Mesodermal cell (in vitro differentiated cells): Measurements from ENCODE around the gene ARHGAP32.

Experiments used
- H3K27ac ChIP-seq: 2 replicates; pipeline ENCODE4 v1.7.0; 2013; ENCODE audit warnings: mild to moderate bottlenecking, low read depth, low read length, moderate library complexity; ENCODE audit not compliant: severe bottlenecking
- H3K36me3 ChIP-seq: 2 replicates; pipeline ENCODE4 v1.7.1; 2013; ENCODE audit warnings: mild to moderate bottlenecking, low read length, moderate library complexity; ENCODE audit not compliant: control insufficient read depth, insufficient read depth
- H3K4me1 ChIP-seq: one replicate; pipeline ENCODE4 v1.7.1; 2013; ENCODE audit warnings: mild to moderate bottlenecking, low read length; ENCODE audit not compliant: insufficient read depth, control insufficient read depth, poor library complexity, severe bottlenecking
- H3K4me3 ChIP-seq: 2 replicates; pipeline ENCODE4 v1.7.0; 2013; ENCODE audit warnings: low read length, control low read depth, mild to moderate bottlenecking; ENCODE audit not compliant: insufficient read depth, poor library complexity, severe bottlenecking; ENCODE audit errors: extremely low read depth
- H3K9me3 ChIP-seq: 2 replicates; pipeline ENCODE4 v1.7.1; 2013; ENCODE audit warnings: mild to moderate bottlenecking, low read length, moderate library complexity; ENCODE audit not compliant: control insufficient read depth
- WGBS, 2 experiments: methylation state at CpG; one replicate each; pipeline ENCODE4 v1.1.5; 2013; ENCODE audit warnings: missing lambda C conversion rate in 2 of 2; ENCODE audit not compliant: insufficient coverage in 2 of 2; 5-methylcytosine and 5-hydroxymethylcytosine counted together

ARHGAP32 gene

GRCh38 chr11:129115652-129116586 is 76.2 kb downstream of the ARHGAP32 start:
- H3K36me3 ChIP-seq, result no peaks in the 10 kb centered on the region
- WGBS, 2 experiments, result 80% methylated on average over 1 of the region's 2 CpGs; no CpG with 5 or more reads in 1 of the 2 experiments
- H3K27ac ChIP-seq, result peak overlapping the region; percentile 93
- H3K4me1 ChIP-seq, result peaks cover 23% of the 10 kb centered on the region
- H3K4me3 ChIP-seq, result no peak overlapping the region
- H3K9me3 ChIP-seq, result no peaks in the 10 kb centered on the region

GRCh38 chr11:129109701-129110100 is 82.4 kb downstream of the ARHGAP32 start:
- no peak overlapping the region for H3K27ac ChIP-seq
- no peaks in the 10 kb centered on the region for H3K4me1 ChIP-seq
- H3K36me3 ChIP-seq, result peaks cover 3% of the 10 kb centered on the region
- no peak overlapping the region for H3K4me3 ChIP-seq
- H3K9me3 ChIP-seq, result peaks cover 6% of the 10 kb centered on the region
- WGBS, 2 experiments, result no CpG with 5 or more reads among the region's 1 CpG

GRCh38 chr11:129106788-129107187 is 85.3 kb downstream of the ARHGAP32 start:
- peaks cover 6% of the 10 kb centered on the region for H3K9me3 ChIP-seq
- peaks cover 3% of the 10 kb centered on the region for H3K36me3 ChIP-seq
- H3K4me1 ChIP-seq, result no peaks in the 10 kb centered on the region
- H3K4me3 ChIP-seq, result no peak overlapping the region
- H3K27ac ChIP-seq, result no peak overlapping the region
- no CpG with 5 or more reads among the region's 1 CpG for WGBS, 2 experiments

- no CpG with 5 or more reads among the region's 1 CpG for WGBS, 2 experiments
- no peak overlapping the region for H3K27ac ChIP-seq
- no peak overlapping the region for H3K4me3 ChIP-seq
- H3K9me3 ChIP-seq, result peaks cover 8% of the 10 kb centered on the region
- H3K4me1 ChIP-seq, result no peaks in the 10 kb centered on the region
- peaks cover 3% of the 10 kb centered on the region for H3K36me3 ChIP-seq
Measured at GRCh38 chr11:129102756-129103155, 89.4 kb downstream of the ARHGAP32 start.

GRCh38 chr11:129102225-129102624 is 89.9 kb downstream of the ARHGAP32 start:
- no peaks in the 10 kb centered on the region for H3K4me1 ChIP-seq
- peaks cover 3% of the 10 kb centered on the region for H3K36me3 ChIP-seq
- H3K4me3 ChIP-seq, result no peak overlapping the region
- H3K27ac ChIP-seq, result no peak overlapping the region
- peaks cover 10% of the 10 kb centered on the region for H3K9me3 ChIP-seq

GRCh38 chr11:129093283-129093682 is 98.8 kb downstream of the ARHGAP32 start:
- H3K9me3 ChIP-seq, result peaks cover 4% of the 10 kb centered on the region
- WGBS, 2 experiments, result no CpG with 5 or more reads among the region's 2 CpGs
- H3K36me3 ChIP-seq, result no peaks in the 10 kb centered on the region

GRCh38 chr11:129090056-129090455 is 102.1 kb downstream of the ARHGAP32 start:
- Histone ChIP-seq H3K36me3 (no peaks in the 10 kb centered on the region), H3K27ac (no peak overlapping the region), H3K4me1 (no peaks in the 10 kb centered on the region), H3K9me3 (no peaks in the 10 kb centered on the region), H3K4me3 (no peak overlapping the region)
- WGBS, 2 experiments, result no CpG with 5 or more reads among the region's 1 CpG

More at GRCh38 chr11:129093283-129093682, 98.8 kb downstream of the ARHGAP32 start:
- Histone ChIP-seq H3K27ac (no peak overlapping the region), H3K4me3 (no peak overlapping the region), H3K4me1 (no peaks in the 10 kb centered on the region)

- H3K9me3 ChIP-seq, result peaks cover 4% of the 10 kb centered on the region
- no peaks in the 10 kb centered on the region for H3K4me1 ChIP-seq
- H3K27ac ChIP-seq, result no peak overlapping the region
- H3K4me3 ChIP-seq, result no peak overlapping the region
- no peaks in the 10 kb centered on the region for H3K36me3 ChIP-seq
- WGBS, 2 experiments, result 78 to 81% methylated on average over 3 to 5 of the region's 5 CpGs
Measured at GRCh38 chr11:129089279-129089678, 102.8 kb downstream of the ARHGAP32 start.

GRCh38 chr11:129086976-129087375 is 105.1 kb downstream of the ARHGAP32 start:
- H3K36me3 ChIP-seq, result no peaks in the 10 kb centered on the region
- H3K4me1 ChIP-seq, result no peaks in the 10 kb centered on the region
- H3K4me3 ChIP-seq, result no peak overlapping the region
- WGBS, 2 experiments, result 100% methylated on average over 1 of the region's 1 CpG; no CpG with 5 or more reads in 1 of the 2 experiments
- no peak overlapping the region for H3K27ac ChIP-seq
- H3K9me3 ChIP-seq, result peaks cover 10% of the 10 kb centered on the region

- Histone ChIP-seq H3K36me3 (no peaks in the 10 kb centered on the region), H3K4me3 (no peak overlapping the region), H3K27ac (no peak overlapping the region), H3K9me3 (no peaks in the 10 kb centered on the region), H3K4me1 (no peaks in the 10 kb centered on the region)
- WGBS, 2 experiments, result 86% methylated on average over 4 to 5 of the region's 5 CpGs
Measured at GRCh38 chr11:129077191-129077590, 114.9 kb downstream of the ARHGAP32 start.

- Histone ChIP-seq H3K9me3 (no peaks in the 10 kb centered on the region), H3K4me3 (no peak overlapping the region), H3K27ac (no peak overlapping the region), H3K4me1 (no peaks in the 10 kb centered on the region), H3K36me3 (no peaks in the 10 kb centered on the region)
- WGBS, 2 experiments, result 72 to 91% methylated on average over 3 to 7 of the region's 7 CpGs
Measured at GRCh38 chr11:129075757-129076156, 116.4 kb downstream of the ARHGAP32 start.
